ENCODE results near the gene ADGRG3. TPM values are rescaled to one million over a fixed set of nuclear protein-coding genes. Genes with fewer than 3 reads are reported as not detected.

ADGRG3 gene
- polyA plus RNA-seq, 1 donor (not counting 4 experiments of a cell fraction or from before 2014, with no cell fraction given): not detected

- Histone ChIP-seq H3K27me3 (ENCODE audit: control insufficient read depth, extremely low read depth, insufficient read depth, low read length) (no peaks in the 10 kb centered on the region), H3K9me1 (ENCODE audit: control insufficient read depth, extremely low read depth, insufficient read depth, low read length) (peaks cover 2% of the 10 kb centered on the region), H2AFZ (ENCODE audit: control insufficient read depth, low read length) (no peak overlapping the region), H3K9ac (ENCODE audit: control insufficient read depth, extremely low read depth, insufficient read depth, low read length) (no peak overlapping the region), H3K27ac (ENCODE audit: control insufficient read depth, insufficient read depth, low read length) (no peak overlapping the region), H3K36me3 (ENCODE audit: control insufficient read depth in 2 of 2, extremely low read depth in 1 of 2, insufficient read depth in 2 of 2, low read length in 2 of 2) (peaks cover 4 to 8% of the 10 kb centered on the region in 2 experiments), H4K20me1 (ENCODE audit: control insufficient read depth, extremely low read depth, insufficient read depth, low read length) (peaks cover 7% of the 10 kb centered on the region), H3K4me1 (ENCODE audit: control insufficient read depth, extremely low read depth, insufficient read depth, low read length) (peaks cover 66% of the 10 kb centered on the region), H3K4me3 (ENCODE audit: control insufficient read depth in 2 of 3, extremely low read depth in 1 of 3, insufficient read depth in 2 of 3, low read depth in 1 of 3, low read length in 3 of 3) (no peak overlapping the region), H3K9me3 (ENCODE audit: control insufficient read depth, low read depth, low read length) (no peaks in the 10 kb centered on the region), H3K4me2 (ENCODE audit: control insufficient read depth, extremely low read depth, insufficient read depth, low read depth, low read length) (no peak overlapping the region), H3K79me2 (ENCODE audit: control insufficient read depth, insufficient read depth, low read length) (peaks cover 52% of the 10 kb centered on the region)
- TF ChIP-seq CTCF (optimal IDR thresholded peaks at IDR 0.05 in 1 of 3, IDR thresholded peaks at IDR 0.05 in 1 of 3, conservative IDR thresholded peaks at IDR 0.05 in 1 of 3; ENCODE audit: extremely low read depth in 1 of 3, insufficient read depth in 2 of 3, low read length in 3 of 3) (no peak), EZH2 (IDR thresholded peaks at IDR 0.05; ENCODE audit: low read length) (no peak)
- FAIRE-seq (no peak), DNase-seq (ENCODE audit: low read depth, low spot score) (no peak)
- dilution Hi-C loops (cut with MboI; ENCODE audit: extremely low pct_ligation_motif_present, low sequenced_read_pairs): no loop called here
These were observed 43.2 kb upstream of the ADGRG3 start for GRCh38 chr16:57624806-57625500.

- no peak overlapping the region for H2AFZ ChIP-seq (ENCODE audit: control insufficient read depth, low read length)
- TF ChIP-seq EZH2 (IDR thresholded peaks at IDR 0.05; ENCODE audit: low read length): no peak
- TF ChIP-seq CTCF (optimal IDR thresholded peaks at IDR 0.05 in 1 of 3, IDR thresholded peaks at IDR 0.05 in 1 of 3, conservative IDR thresholded peaks at IDR 0.05 in 1 of 3; ENCODE audit: extremely low read depth in 1 of 3, insufficient read depth in 2 of 3, low read length in 3 of 3): no peak
- peaks cover 7% of the 10 kb centered on the region for H4K20me1 ChIP-seq (ENCODE audit: control insufficient read depth, extremely low read depth, insufficient read depth, low read length)
- H3K9me3 ChIP-seq (ENCODE audit: control insufficient read depth, low read depth, low read length): no peaks in the 10 kb centered on the region
- no peaks in the 10 kb centered on the region for H3K27me3 ChIP-seq (ENCODE audit: control insufficient read depth, extremely low read depth, insufficient read depth, low read length)
- no peak overlapping the region for H3K9ac ChIP-seq (ENCODE audit: control insufficient read depth, extremely low read depth, insufficient read depth, low read length)
- H3K27ac ChIP-seq (ENCODE audit: control insufficient read depth, insufficient read depth, low read length): no peak overlapping the region
- H3K4me2 ChIP-seq (ENCODE audit: control insufficient read depth, extremely low read depth, insufficient read depth, low read depth, low read length): no peak overlapping the region
- no peak overlapping the region for H3K4me3 ChIP-seq (ENCODE audit: control insufficient read depth in 2 of 3, extremely low read depth in 1 of 3, insufficient read depth in 2 of 3, low read depth in 1 of 3, low read length in 3 of 3)
- DNase-seq (ENCODE audit: low read depth, low spot score): no peak
- peaks cover 55% of the 10 kb centered on the region for H3K4me1 ChIP-seq (ENCODE audit: control insufficient read depth, extremely low read depth, insufficient read depth, low read length)
- peaks cover 4 to 8% of the 10 kb centered on the region in 2 experiments for H3K36me3 ChIP-seq (ENCODE audit: control insufficient read depth in 2 of 2, extremely low read depth in 1 of 2, insufficient read depth in 2 of 2, low read length in 2 of 2)
- dilution Hi-C loops (cut with MboI; ENCODE audit: extremely low pct_ligation_motif_present, low sequenced_read_pairs): no loop called here
- H3K79me2 ChIP-seq (ENCODE audit: control insufficient read depth, insufficient read depth, low read length): peaks cover 45% of the 10 kb centered on the region
- peaks cover 2% of the 10 kb centered on the region for H3K9me1 ChIP-seq (ENCODE audit: control insufficient read depth, extremely low read depth, insufficient read depth, low read length)
- no peak for FAIRE-seq
These were observed 41.5 kb upstream of the ADGRG3 start for GRCh38 chr16:57626420-57627170.
